ENCODE data around the gene INTS2. TPM values are rescaled to one million over a fixed set of nuclear protein-coding genes. Genes with fewer than 3 reads are reported as not detected.

INTS2 gene
- total RNA-seq, 2 experiments from 2014 or later: 8.5 to 8.7 TPM

- Mint-ChIP-seq H3K27me3 (no peaks in the 10 kb centered on the region), H3K27ac (peak overlapping the region; percentile 21), H3K4me1 (ENCODE audit: low read depth) (no peaks in the 10 kb centered on the region), H3K9me3 (no peaks in the 10 kb centered on the region), H3K36me3 (ENCODE audit: low read depth) (peaks cover 72% of the 10 kb centered on the region), H3K4me3 (no peak overlapping the region)
- H3K36me3 ChIP-seq (ENCODE audit: insufficient read depth, low read length): peaks cover 61% of the 10 kb centered on the region
- CTCF ChIA-PET: no interaction called here
- no peak overlapping the region for H3K4me3 ChIP-seq (ENCODE audit: low read length)
- intact Hi-C loops (cut with DNase I, micrococcal nuclease): loop anchor here in 1 of 2 experiments (2.0 kb wide), 1 partner anchor 16 kb away; no protein-coding TSS in a partner anchor
- POLR2A ChIA-PET: no interaction called here
- no peaks in the 10 kb centered on the region for H3K4me1 ChIP-seq (ENCODE audit: insufficient read depth, low read length)
- no peaks in the 10 kb centered on the region for H3K27me3 ChIP-seq (ENCODE audit: control insufficient read depth in 1 of 2, insufficient read depth in 2 of 2, low read length in 2 of 2)
- H3K27ac ChIP-seq (ENCODE audit: low read depth in 1 of 2, low read length in 2 of 2): no peak overlapping the region
- DNase-seq: no peak
- ATAC-seq (ENCODE audit: poor library complexity): no peak
- H3K9me3 ChIP-seq (ENCODE audit: control insufficient read depth in 1 of 2, insufficient read depth in 1 of 2, low read length in 2 of 2): no peaks in the 10 kb centered on the region
- TF ChIP-seq CTCF (IDR thresholded peaks at IDR 0.05): no peak
Observed at GRCh38 chr17:61946359-61946758, 18.6 kb upstream of the INTS2 start.

GRCh38 chr17:61943117-61943516, 15.3 kb upstream of the INTS2 start:
- H3K27ac Mint-ChIP-seq: no peak overlapping the region
- Histone ChIP-seq H3K4me3 (ENCODE audit: low read length) (no peak overlapping the region), H3K27me3 (ENCODE audit: control insufficient read depth in 1 of 2, insufficient read depth in 2 of 2, low read length in 2 of 2) (no peaks in the 10 kb centered on the region), H3K4me1 (ENCODE audit: insufficient read depth, low read length) (no peaks in the 10 kb centered on the region), H3K36me3 (ENCODE audit: insufficient read depth, low read length) (peaks cover 31% of the 10 kb centered on the region), H3K27ac (ENCODE audit: low read depth in 1 of 2, low read length in 2 of 2) (no peak overlapping the region), H3K9me3 (ENCODE audit: control insufficient read depth in 1 of 2, insufficient read depth in 1 of 2, low read length in 2 of 2) (no peaks in the 10 kb centered on the region)
- no peak for ATAC-seq (ENCODE audit: poor library complexity)
- no peak overlapping the region for H3K4me3 Mint-ChIP-seq
- CTCF ChIA-PET: no interaction called here
- no peaks in the 10 kb centered on the region for H3K9me3 Mint-ChIP-seq
- no peaks in the 10 kb centered on the region for H3K27me3 Mint-ChIP-seq
- peaks cover 49% of the 10 kb centered on the region for H3K36me3 Mint-ChIP-seq (ENCODE audit: low read depth)
- no peak for TF ChIP-seq CTCF (IDR thresholded peaks at IDR 0.05)
- DNase-seq: no peak
- no peaks in the 10 kb centered on the region for H3K4me1 Mint-ChIP-seq (ENCODE audit: low read depth)
- POLR2A ChIA-PET: interaction anchor here (1.6 kb wide), 1 partner anchor 79 kb away, joined by 4 read pairs; the partner anchor contains the start of gene BRIP1
- intact Hi-C loops (cut with DNase I, micrococcal nuclease): no loop called here

GRCh38 chr17:61942085-61942484, 14.3 kb upstream of the INTS2 start:
- POLR2A ChIA-PET: interaction anchor here (0.5 to 1.6 kb wide), 2 partner anchors 78 to 220 kb away, joined by 3 to 4 read pairs; partner anchors contain the start of gene BRIP1

More at GRCh38 chr17:61942085-61942484, 14.3 kb upstream of the INTS2 start:
- H3K27ac Mint-ChIP-seq: no peak overlapping the region
- no peak for TF ChIP-seq CTCF (IDR thresholded peaks at IDR 0.05)
- no peaks in the 10 kb centered on the region for H3K4me1 Mint-ChIP-seq (ENCODE audit: low read depth)
- no peak overlapping the region for H3K27ac ChIP-seq (ENCODE audit: low read depth in 1 of 2, low read length in 2 of 2)
- H3K36me3 ChIP-seq (ENCODE audit: insufficient read depth, low read length): peaks cover 22% of the 10 kb centered on the region
- no peak overlapping the region for H3K4me3 ChIP-seq (ENCODE audit: low read length)
- H3K9me3 ChIP-seq (ENCODE audit: control insufficient read depth in 1 of 2, insufficient read depth in 1 of 2, low read length in 2 of 2): no peaks in the 10 kb centered on the region
- H3K36me3 Mint-ChIP-seq (ENCODE audit: low read depth): peaks cover 40% of the 10 kb centered on the region
- CTCF ChIA-PET: interaction anchor here (0.9 kb wide), 1 partner anchor 14 kb away, joined by 3 read pairs; no protein-coding TSS in a partner anchor
- no peaks in the 10 kb centered on the region for H3K4me1 ChIP-seq (ENCODE audit: insufficient read depth, low read length)
- intact Hi-C loops (cut with DNase I, micrococcal nuclease): no loop called here
- no peak overlapping the region for H3K4me3 Mint-ChIP-seq
- no peaks in the 10 kb centered on the region for H3K9me3 Mint-ChIP-seq
- no peaks in the 10 kb centered on the region for H3K27me3 ChIP-seq (ENCODE audit: control insufficient read depth in 1 of 2, insufficient read depth in 2 of 2, low read length in 2 of 2)
- DNase-seq (no peak), ATAC-seq (ENCODE audit: poor library complexity) (no peak)
- H3K27me3 Mint-ChIP-seq: no peaks in the 10 kb centered on the region
